HL-60 (cell line): ENCODE results near the gene ENPP3.

ENCODE experiments used
- GABPA ChIP-seq: IDR thresholded peaks from 2 replicates; pipeline ENCODE4 v1.6.1; 2012; ENCODE audit warnings: low read depth
- POLR2AphosphoS5 ChIP-seq: IDR thresholded peaks from 2 replicates; pipeline ENCODE4 v1.6.1; 2012; ENCODE audit warnings: low read depth
- TF ChIP-seq, protein P1 (sequence below): IDR thresholded peaks from 2 replicates; pipeline ENCODE4 v1.6.1; 2012; ENCODE audit warnings: low read depth; ENCODE audit not compliant: insufficient replicate concordance
- TF ChIP-seq, protein P2 (sequence below): IDR thresholded peaks from one replicate; pipeline ENCODE4 v1.5.1; 2011; ENCODE audit warnings: low read length, control low read depth, inconsistent platforms; ENCODE audit not compliant: insufficient read depth

DNA sequence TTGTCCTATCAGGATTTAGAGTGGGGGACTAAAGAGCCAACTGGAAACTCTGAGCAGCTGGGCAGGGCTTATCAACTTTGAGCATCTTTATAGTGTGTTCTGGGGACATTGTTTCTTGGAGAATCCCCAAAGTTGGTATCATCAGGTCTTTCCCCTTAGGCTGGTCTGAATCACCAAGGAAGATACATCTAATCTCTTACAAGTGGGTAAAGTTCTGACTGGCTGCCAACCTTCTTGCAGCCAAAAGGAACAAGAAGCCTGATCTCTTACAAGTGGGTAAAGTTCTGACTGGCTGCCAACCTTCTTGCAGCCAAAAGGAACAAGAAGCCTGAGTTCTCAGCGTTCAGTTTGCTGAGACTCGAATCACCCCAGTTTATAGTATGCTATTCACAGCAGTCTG is 7.5 kb upstream of the ENPP3 start:
- TF ChIP-seq, protein P1, sequence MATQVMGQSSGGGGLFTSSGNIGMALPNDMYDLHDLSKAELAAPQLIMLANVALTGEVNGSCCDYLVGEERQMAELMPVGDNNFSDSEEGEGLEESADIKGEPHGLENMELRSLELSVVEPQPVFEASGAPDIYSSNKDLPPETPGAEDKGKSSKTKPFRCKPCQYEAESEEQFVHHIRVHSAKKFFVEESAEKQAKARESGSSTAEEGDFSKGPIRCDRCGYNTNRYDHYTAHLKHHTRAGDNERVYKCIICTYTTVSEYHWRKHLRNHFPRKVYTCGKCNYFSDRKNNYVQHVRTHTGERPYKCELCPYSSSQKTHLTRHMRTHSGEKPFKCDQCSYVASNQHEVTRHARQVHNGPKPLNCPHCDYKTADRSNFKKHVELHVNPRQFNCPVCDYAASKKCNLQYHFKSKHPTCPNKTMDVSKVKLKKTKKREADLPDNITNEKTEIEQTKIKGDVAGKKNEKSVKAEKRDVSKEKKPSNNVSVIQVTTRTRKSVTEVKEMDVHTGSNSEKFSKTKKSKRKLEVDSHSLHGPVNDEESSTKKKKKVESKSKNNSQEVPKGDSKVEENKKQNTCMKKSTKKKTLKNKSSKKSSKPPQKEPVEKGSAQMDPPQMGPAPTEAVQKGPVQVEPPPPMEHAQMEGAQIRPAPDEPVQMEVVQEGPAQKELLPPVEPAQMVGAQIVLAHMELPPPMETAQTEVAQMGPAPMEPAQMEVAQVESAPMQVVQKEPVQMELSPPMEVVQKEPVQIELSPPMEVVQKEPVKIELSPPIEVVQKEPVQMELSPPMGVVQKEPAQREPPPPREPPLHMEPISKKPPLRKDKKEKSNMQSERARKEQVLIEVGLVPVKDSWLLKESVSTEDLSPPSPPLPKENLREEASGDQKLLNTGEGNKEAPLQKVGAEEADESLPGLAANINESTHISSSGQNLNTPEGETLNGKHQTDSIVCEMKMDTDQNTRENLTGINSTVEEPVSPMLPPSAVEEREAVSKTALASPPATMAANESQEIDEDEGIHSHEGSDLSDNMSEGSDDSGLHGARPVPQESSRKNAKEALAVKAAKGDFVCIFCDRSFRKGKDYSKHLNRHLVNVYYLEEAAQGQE: no peak
- TF ChIP-seq GABPA (no peak), POLR2AphosphoS5 (no peak)
- TF ChIP-seq, protein P2, sequence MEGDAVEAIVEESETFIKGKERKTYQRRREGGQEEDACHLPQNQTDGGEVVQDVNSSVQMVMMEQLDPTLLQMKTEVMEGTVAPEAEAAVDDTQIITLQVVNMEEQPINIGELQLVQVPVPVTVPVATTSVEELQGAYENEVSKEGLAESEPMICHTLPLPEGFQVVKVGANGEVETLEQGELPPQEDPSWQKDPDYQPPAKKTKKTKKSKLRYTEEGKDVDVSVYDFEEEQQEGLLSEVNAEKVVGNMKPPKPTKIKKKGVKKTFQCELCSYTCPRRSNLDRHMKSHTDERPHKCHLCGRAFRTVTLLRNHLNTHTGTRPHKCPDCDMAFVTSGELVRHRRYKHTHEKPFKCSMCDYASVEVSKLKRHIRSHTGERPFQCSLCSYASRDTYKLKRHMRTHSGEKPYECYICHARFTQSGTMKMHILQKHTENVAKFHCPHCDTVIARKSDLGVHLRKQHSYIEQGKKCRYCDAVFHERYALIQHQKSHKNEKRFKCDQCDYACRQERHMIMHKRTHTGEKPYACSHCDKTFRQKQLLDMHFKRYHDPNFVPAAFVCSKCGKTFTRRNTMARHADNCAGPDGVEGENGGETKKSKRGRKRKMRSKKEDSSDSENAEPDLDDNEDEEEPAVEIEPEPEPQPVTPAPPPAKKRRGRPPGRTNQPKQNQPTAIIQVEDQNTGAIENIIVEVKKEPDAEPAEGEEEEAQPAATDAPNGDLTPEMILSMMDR: no peak
